Stimulated activated CD4-positive, alpha-beta T cell treated with anti-CD3 and anti-CD28 coated beads, TNF-alpha, amount 100 ng/mL, for 24 hours (primary cell): ENCODE results near the gene VIL1.
A peak's percentile ranks its signal among the peaks of the same experiment; 100 is the strongest.

Experiments
- DNase-seq, 3 experiments: peaks; one replicate each; pipeline ENCODE4 v3.0.0-alpha.2; 2020; ENCODE audit warnings: low read depth in 3 of 3

The VIL1 gene

DNA sequence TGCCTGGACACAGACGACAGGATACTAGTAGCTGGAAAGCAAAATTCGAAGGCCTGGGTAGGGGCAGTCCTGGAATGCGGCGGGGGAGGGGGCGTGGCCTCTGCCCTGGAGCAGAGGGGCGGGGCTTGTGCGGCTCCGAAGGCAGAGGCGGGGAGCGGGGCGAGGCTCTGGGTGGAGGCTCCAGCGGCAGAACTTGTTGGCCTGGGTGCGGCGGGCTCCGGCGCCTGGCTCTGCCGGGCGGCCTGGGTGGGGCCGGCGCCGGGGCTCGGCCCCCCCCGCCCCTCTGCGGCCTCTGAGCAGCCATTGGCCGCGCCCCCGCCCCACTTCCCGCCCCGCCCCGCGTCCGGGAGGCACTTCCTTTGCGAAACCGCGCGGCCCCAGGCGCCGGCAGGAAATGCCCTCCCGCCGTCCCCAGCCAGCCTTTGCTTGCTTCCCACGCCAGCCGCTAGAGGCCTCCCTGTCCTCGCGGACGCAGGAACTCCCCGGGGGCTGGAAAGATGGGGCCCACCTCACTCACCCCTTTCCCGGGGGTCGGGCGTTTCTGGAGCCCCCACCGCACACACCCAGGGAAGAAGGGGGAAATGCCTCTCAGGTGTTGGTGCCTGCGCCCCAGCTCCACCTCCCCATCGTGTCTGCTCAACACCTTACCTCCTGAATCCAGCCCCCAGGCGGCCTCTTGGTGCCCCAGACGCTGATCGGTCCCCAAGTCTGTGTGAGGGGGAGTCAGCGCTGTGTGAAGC lies 12.5 kb upstream of the VIL1 start:
- DNase-seq, result peak; percentile 78 to 97 (median 86)

GRCh38 chr2:218406949-218407618 lies 11.8 kb upstream of the VIL1 start:
- peak in 2 of 3 experiments; percentile 27 to 66 for DNase-seq

- no peak for DNase-seq
These were observed 11.2 kb upstream of the VIL1 start for GRCh38 chr2:218407717-218408116.

DNA sequence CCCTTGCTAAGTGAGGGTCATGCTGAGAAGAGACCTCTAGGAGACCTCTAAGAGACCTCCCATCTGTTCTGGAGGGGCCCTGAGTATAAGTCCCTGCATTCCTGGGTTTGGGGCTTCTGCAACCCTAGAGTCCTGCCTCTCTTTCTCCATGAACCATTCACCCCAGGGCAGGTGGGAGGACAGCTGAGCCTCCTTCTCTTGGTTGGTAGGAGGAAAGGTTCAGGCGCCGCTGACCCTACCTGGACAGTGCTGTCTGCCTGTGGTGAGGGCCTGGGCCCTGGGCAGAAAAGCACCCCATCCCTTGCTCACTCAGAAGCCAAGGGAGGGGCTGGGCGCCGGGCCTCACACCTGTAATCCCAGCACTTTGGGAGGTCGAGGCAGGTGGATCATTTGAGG lies 604 bp upstream of the VIL1 start:
- no peak for DNase-seq

DNA sequence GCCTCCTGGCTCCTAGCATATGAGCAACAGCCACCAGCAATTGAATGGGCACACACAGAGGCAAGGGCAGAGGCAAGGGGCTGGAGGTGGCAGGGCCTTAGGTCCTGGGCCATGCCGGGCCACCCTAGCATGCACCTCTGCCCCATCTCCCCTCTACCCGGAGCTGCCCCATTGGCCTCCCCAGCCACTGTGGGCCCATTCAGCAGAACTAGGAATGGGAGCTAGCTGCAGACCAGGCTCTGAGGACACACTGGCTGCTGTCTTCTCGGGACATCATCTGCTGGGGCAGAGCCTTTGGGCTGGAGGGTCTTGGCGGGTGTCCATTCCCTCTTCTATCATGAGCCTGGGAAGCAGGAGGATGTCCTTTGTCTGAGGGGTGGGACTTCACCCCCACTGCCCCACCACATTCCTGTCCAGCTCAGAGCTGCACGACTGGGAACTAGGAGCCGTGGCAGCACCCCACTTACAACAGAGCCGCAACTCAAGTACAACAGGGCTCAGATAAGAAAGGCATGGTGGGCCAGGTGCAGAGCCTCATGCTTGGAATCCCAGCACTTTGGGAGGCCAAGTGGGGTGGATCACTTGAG lies 800 bp downstream of the VIL1 start:
- no peak for DNase-seq

DNA sequence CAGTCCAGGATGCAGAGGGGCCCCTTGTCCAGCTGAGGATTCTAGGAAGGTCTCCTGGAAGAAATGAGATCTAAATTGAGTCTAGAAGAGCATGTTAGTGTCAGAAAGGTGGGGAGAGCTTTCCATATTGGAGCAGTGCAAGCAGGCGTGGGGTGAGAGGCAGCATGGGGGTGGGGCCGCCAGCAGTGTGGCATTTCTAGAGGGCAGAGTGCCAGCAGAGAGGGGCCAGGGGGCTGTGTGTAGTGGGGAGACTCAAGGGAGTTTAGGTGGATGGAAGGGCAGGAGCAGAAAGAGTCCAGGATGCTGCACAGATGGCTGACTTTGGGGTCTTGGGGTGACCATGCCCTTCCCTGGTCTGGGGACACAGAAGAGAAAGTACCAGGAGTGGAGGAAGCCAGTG lies 2.1 kb downstream of the VIL1 start:
- DNase-seq, result no peak

- DNase-seq, result no peak
These were observed 3.6 kb downstream of the VIL1 start for GRCh38 chr2:218422403-218423086.

DNA sequence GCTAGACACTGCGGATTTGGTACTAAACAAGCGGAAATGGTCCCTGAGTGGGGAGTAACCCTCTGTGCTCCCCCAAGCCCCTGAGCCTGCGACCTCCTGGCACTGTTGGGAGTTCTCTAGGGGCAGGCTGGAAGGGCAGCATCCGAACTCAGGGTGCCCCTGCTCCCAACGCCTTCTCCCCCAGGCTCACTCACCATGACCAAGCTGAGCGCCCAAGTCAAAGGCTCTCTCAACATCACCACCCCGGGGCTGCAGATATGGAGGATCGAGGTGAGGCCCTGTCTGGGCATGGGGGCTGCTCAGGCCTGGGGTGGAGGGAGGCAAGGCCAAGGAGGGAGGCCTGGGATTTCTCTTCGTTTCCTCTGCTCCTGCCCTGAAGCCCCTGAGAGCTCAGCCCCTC lies 4.7 kb downstream of the VIL1 start:
- no peak for DNase-seq

GRCh38 chr2:218425531-218425930 lies 6.6 kb downstream of the VIL1 start:
- DNase-seq, result no peak

GRCh38 chr2:218427741-218428140 lies 8.8 kb downstream of the VIL1 start:
- no peak for DNase-seq

GRCh38 chr2:218428846-218429558 lies 10.1 kb downstream of the VIL1 start:
- no peak for DNase-seq

GRCh38 chr2:218429911-218430692 lies 11.2 kb downstream of the VIL1 start:
- no peak for DNase-seq

- no peak for DNase-seq
These were observed 11.8 kb downstream of the VIL1 start for GRCh38 chr2:218430721-218431120.

DNA sequence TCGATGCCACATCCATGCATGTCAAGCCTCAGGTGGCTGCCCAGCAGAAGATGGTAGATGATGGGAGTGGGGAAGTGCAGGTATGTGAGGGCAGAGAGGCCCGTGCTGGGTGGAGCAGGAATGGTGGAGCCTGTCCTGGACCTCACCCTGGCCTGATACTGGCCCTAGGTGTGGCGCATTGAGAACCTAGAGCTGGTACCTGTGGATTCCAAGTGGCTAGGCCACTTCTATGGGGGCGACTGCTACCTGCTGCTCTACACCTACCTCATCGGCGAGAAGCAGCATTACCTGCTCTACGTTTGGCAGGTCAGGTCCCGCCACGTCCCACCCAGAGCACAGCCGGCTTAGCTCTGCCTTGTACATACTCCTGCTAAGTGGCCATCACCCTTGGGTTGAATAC lies 13.0 kb downstream of the VIL1 start:
- DNase-seq, result no peak

GRCh38 chr2:218432676-218433365 lies 13.9 kb downstream of the VIL1 start:
- no peak for DNase-seq

DNA sequence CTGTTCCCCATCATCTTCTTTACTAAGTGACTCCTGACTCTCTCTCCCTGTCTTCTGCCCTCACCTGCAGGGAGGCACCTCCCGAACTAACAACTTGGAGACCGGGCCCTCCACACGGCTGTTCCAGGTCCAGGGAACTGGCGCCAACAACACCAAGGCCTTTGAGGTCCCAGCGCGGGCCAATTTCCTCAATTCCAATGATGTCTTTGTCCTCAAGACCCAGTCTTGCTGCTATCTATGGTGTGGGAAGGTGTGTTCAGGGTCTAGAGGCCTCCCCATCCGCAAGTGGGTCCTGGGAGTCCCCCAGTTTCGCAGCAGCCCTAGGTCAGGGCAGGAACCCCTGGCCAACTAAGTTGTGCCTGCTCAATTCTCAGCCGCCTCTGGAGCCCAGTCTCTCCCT lies 15.5 kb downstream of the VIL1 start:
- DNase-seq, result no peak

DNA sequence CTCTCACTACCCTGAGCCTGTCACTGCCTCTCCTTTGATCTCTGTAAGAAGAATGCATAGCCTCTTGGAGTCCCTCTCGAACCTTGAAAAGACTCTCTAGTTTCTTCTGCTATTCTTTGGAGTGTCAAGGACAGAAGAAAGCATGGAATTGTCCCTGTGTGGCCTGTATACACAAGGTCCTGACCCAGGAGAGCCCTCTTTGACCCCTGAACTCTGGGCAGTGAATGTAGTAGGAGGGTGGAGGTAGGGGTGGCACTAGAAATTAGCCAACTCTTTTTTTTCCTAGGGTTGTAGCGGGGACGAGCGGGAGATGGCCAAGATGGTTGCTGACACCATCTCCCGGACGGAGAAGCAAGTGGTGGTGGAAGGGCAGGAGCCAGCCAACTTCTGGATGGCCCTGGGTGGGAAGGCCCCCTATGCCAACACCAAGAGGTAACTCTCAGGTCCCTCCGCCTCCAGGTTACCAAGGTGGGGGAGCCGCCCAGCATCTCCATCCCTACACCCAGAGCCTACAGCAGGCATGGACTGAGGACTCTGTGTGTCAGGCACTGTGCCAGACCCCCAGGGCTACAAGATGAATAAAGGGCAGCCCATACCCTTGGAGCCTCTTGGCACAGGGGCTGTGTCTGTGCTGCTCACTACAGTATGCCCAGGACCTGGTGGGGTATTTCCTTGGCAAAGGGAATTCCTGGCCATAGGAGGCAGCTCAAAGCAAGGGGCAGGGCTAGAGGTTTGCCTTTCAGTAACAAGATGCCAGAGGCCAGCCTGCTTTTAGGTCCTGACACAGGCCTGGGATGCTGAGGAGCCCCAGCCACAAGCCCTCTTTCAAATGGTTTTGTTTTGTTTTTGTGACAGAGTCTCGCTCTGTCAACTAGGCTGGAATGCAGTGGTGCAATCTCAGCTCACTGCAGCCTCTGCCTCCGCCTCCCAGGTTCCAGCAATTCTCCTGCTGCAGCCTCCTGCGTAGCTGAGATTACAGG lies 16.4 kb downstream of the VIL1 start:
- DNase-seq, result no peak

DNA sequence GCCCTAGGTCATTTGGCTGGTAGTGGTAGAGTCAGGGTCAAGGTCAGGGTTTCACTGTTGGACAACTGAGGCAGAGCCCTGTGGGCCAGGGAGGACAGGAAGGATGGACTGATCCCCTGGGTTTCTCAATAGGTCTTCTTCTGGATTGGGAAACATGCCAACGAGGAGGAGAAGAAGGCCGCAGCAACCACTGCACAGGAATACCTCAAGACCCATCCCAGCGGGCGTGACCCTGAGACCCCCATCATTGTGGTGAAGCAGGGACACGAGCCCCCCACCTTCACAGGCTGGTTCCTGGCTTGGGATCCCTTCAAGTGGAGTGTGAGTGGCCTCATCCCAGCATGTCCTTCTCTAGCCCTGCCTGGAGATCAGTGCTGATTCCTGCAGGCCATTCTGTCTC lies 18.1 kb downstream of the VIL1 start:
- no peak for DNase-seq

DNA sequence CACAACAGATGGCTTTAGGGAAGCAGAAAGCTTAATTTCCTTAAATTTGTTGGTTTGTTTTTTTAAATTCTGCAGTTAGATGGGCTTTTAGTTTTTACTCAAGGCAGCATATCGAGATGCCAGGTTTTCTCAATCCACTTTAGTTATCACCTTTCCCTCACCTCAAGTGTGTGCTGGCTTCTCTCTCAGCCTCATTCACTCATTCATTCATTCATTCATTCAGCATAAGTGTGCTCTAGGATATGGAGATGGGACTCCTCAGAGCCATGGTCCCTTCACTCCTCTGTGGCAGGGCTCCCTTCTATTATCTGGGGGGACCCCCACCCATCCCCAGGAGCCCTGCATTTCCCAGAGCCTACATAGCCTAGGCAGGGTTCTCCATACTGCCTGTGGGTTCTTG lies 19.0 kb downstream of the VIL1 start:
- DNase-seq, result no peak
